H9 (cell line): Measurements from ENCODE around the gene PCNX2. TPM values are rescaled to one million over a fixed set of nuclear protein-coding genes. Genes with fewer than 3 reads are reported as not detected.

Experiments
- DNase-seq: peaks from one replicate; pipeline ENCODE4 v3.0.0-alpha.2; 2017
- H2AFZ ChIP-seq: one replicate; pipeline ENCODE4 v1.6.1; 2013; ENCODE audit warnings: mild to moderate bottlenecking, low read length, control low read depth, moderate library complexity
- H2AK5ac ChIP-seq: 2 replicates; pipeline ENCODE4 v1.6.1; 2013; ENCODE audit warnings: low read length, control low read depth, mixed read lengths; ENCODE audit not compliant: insufficient read length
- H2BK120ac ChIP-seq: one replicate; pipeline ENCODE4 v1.6.1; 2013; ENCODE audit warnings: low read depth, mild to moderate bottlenecking, low read length, control low read depth, inconsistent platforms; ENCODE audit not compliant: poor library complexity, severe bottlenecking
- H2BK12ac ChIP-seq: 2 replicates; pipeline ENCODE4 v1.6.1; 2013; ENCODE audit warnings: low read length, control low read depth, mixed read lengths, low read depth; ENCODE audit not compliant: insufficient read length
- H2BK15ac ChIP-seq: 2 replicates; pipeline ENCODE4 v1.6.1; 2013; ENCODE audit warnings: low read depth, low read length, control low read depth
- H2BK20ac ChIP-seq: one replicate; pipeline ENCODE4 v1.6.1; 2013; ENCODE audit warnings: low read depth, mild to moderate bottlenecking, low read length, control low read depth, inconsistent platforms; ENCODE audit not compliant: poor library complexity, severe bottlenecking
- H2BK5ac ChIP-seq: 2 replicates; pipeline ENCODE4 v1.6.1; 2013; ENCODE audit warnings: low read length, control low read depth, mixed read lengths; ENCODE audit not compliant: insufficient read length
- H3K14ac ChIP-seq: 2 replicates; pipeline ENCODE4 v1.6.1; 2013; ENCODE audit warnings: low read length, control low read depth; ENCODE audit not compliant: insufficient read depth
- H3K18ac ChIP-seq: 2 replicates; pipeline ENCODE4 v1.6.1; 2013; ENCODE audit warnings: low read depth, mild to moderate bottlenecking, mixed read lengths, low read length, control low read depth; ENCODE audit not compliant: insufficient read length
- H3K23ac ChIP-seq: 2 replicates; pipeline ENCODE4 v1.6.1; 2013; ENCODE audit warnings: low read length, control low read depth, mixed read lengths, low read depth; ENCODE audit not compliant: insufficient read length
- H3K23me2 ChIP-seq: 2 replicates; pipeline ENCODE4 v1.6.1; 2013; ENCODE audit warnings: low read depth, mild to moderate bottlenecking, mixed read lengths, low read length, control low read depth; ENCODE audit not compliant: insufficient read length, poor library complexity, severe bottlenecking
- H3K27ac ChIP-seq: 2 replicates; pipeline ENCODE4 v1.5.1; 2013; ENCODE audit warnings: low read length, control low read depth, mixed read lengths, low read depth; ENCODE audit not compliant: insufficient read length
- H3K27me3 ChIP-seq: 2 replicates; pipeline ENCODE4 v1.6.1; 2013; ENCODE audit warnings: low read length, control low read depth, inconsistent platforms; ENCODE audit not compliant: insufficient read depth
- H3K4ac ChIP-seq: 2 replicates; pipeline ENCODE4 v1.6.1; 2013; ENCODE audit warnings: low read depth, mild to moderate bottlenecking, control low read depth, inconsistent platforms, low read length, moderate library complexity
- H3K4me1 ChIP-seq: 2 replicates; pipeline ENCODE4 v1.6.1; 2013; ENCODE audit warnings: low read length, control low read depth, inconsistent platforms; ENCODE audit not compliant: insufficient read depth
- H3K4me2 ChIP-seq: 2 replicates; pipeline ENCODE4 v1.6.1; 2013; ENCODE audit warnings: low read length, control low read depth, mixed read lengths; ENCODE audit not compliant: insufficient read length, insufficient read depth
- H3K56ac ChIP-seq: 2 replicates; pipeline ENCODE4 v1.6.1; 2013; ENCODE audit warnings: low read depth, mild to moderate bottlenecking, mixed read lengths, low read length, control low read depth; ENCODE audit not compliant: insufficient read length
- H3K79me1 ChIP-seq: 2 replicates; pipeline ENCODE4 v1.6.1; 2013; ENCODE audit warnings: low read depth, mild to moderate bottlenecking, moderate library complexity, low read length, control low read depth, inconsistent platforms; ENCODE audit not compliant: insufficient read depth, poor library complexity, severe bottlenecking
- H3K79me2 ChIP-seq: 2 replicates; pipeline ENCODE4 v1.6.1; 2013; ENCODE audit warnings: low read length, control low read depth, inconsistent platforms; ENCODE audit not compliant: insufficient read depth
- H3K9ac ChIP-seq: 2 replicates; pipeline ENCODE4 v1.6.1; 2013; ENCODE audit warnings: low read length, control low read depth, mixed read lengths; ENCODE audit not compliant: insufficient read length; ENCODE audit errors: extremely low read depth
- H3K9me3 ChIP-seq: one replicate; pipeline ENCODE4 v1.6.1; 2013; ENCODE audit warnings: low read depth, low read length, inconsistent platforms; ENCODE audit not compliant: control insufficient read depth
- H3T11ph ChIP-seq: one replicate; pipeline ENCODE4 v1.6.1; 2013; ENCODE audit warnings: mild to moderate bottlenecking, low read length, control low read depth, inconsistent platforms
- H4K20me1 ChIP-seq: one replicate; pipeline ENCODE4 v1.6.1; 2013; ENCODE audit not compliant: control insufficient read depth, insufficient read length, insufficient read depth
- H4K5ac ChIP-seq: 2 replicates; pipeline ENCODE4 v1.6.1; 2013; ENCODE audit warnings: low read depth, mild to moderate bottlenecking, mixed read lengths, low read length, control low read depth; ENCODE audit not compliant: insufficient read length
- H4K8ac ChIP-seq: replicated peaks from 2 replicates; pipeline ENCODE4 v1.6.1; 2013; ENCODE audit warnings: low read length, control low read depth, mixed read lengths, low read depth; ENCODE audit not compliant: insufficient read length
- H4K91ac ChIP-seq: 2 replicates; pipeline ENCODE4 v1.6.1; 2013; ENCODE audit warnings: low read depth, mild to moderate bottlenecking, moderate library complexity, mixed read lengths, low read length, control low read depth; ENCODE audit not compliant: insufficient read length
- H3K27ac Mint-ChIP-seq, 3 experiments: 2 replicates in 2 of 3; 3 replicates in 1 of 3; pipeline ENCODE4 v1.8.0; 2020 to 2021; ENCODE audit warnings: mixed read lengths in 3 of 3, mild to moderate bottlenecking in 1 of 3, moderate library complexity in 1 of 3
- H3K27me3 Mint-ChIP-seq: 2 replicates; pipeline ENCODE4 v1.8.0; 2021; ENCODE audit warnings: low read depth, mild to moderate bottlenecking, moderate library complexity, mixed read lengths
- H3K36me3 Mint-ChIP-seq, 3 experiments: 2 replicates in 2 of 3; 3 replicates in 1 of 3; pipeline ENCODE4 v1.8.0; 2020 to 2021; ENCODE audit warnings: low read depth in 3 of 3, mixed read lengths in 3 of 3; ENCODE audit not compliant: insufficient read depth in 1 of 3
- H3K4me1 Mint-ChIP-seq, 2 experiments: 2 replicates each; pipeline ENCODE4 v1.8.0; 2020; ENCODE audit warnings: mixed read lengths in 2 of 2
- H3K4me3 Mint-ChIP-seq, 2 experiments: 2 replicates in 1 of 2; 3 replicates in 1 of 2; pipeline ENCODE4 v1.8.0; 2020 to 2021; ENCODE audit warnings: mild to moderate bottlenecking in 2 of 2, mixed read lengths in 2 of 2, moderate library complexity in 1 of 2
- H3K9me3 Mint-ChIP-seq, 2 experiments: 2 replicates in 1 of 2; 3 replicates in 1 of 2; pipeline ENCODE4 v1.8.0; 2020; ENCODE audit warnings: mild to moderate bottlenecking in 2 of 2, mixed read lengths in 2 of 2, moderate library complexity in 1 of 2
- CTCF ChIP-seq: fragments of 200-600 bp; sonication (generic); conservative IDR thresholded peaks from 3 replicates; pipeline ENCODE4 v1.8.0; 2021; ENCODE audit warnings: antibody characterized with exemption, mild to moderate bottlenecking
- WGBS: extraction: QIAGEN DNeasy Blood & Tissue Kit; methylation state at CpG from one replicate; pipeline ENCODE4 v1.1.7; 2013; ENCODE audit warnings: missing lambda C conversion rate, low lambda C conversion rate, mixed read lengths; ENCODE audit not compliant: insufficient read length; ENCODE audit errors: extremely low coverage; 5-methylcytosine and 5-hydroxymethylcytosine counted together
- total RNA-seq: library from RNA; stranded (reverse); gene quantifications from 2 replicates; pipeline ENCODE4 v1.2.1, GENCODE V29; 2021

PCNX2 gene
- total RNA-seq, 1 experiment from 2014 or later = 45.1 TPM

- no peak overlapping the region for H3K23ac ChIP-seq
- no peak overlapping the region for H3K4me2 ChIP-seq
- WGBS = no CpG with 5 or more reads among the region's 6 CpGs
These were observed 316.0 kb downstream of the PCNX2 start for GRCh38 chr1:232979558-232979957.

More at GRCh38 chr1:232979558-232979957, 316.0 kb downstream of the PCNX2 start:
- Histone ChIP-seq H4K91ac (no peak overlapping the region), H3K79me1 (no peaks in the 10 kb centered on the region), H4K5ac (no peak overlapping the region), H3K9me3 (no peaks in the 10 kb centered on the region), H3K4ac (no peak overlapping the region), H2BK120ac (no peak overlapping the region), H3K14ac (no peak overlapping the region), H3K56ac (no peak overlapping the region), H2AK5ac (no peak overlapping the region), H2BK5ac (no peak overlapping the region), H2BK20ac (no peak overlapping the region), H3K4me1 (no peaks in the 10 kb centered on the region), H3K27ac (no peak overlapping the region), H4K20me1 (no peaks in the 10 kb centered on the region), H3T11ph (no peak overlapping the region), H3K18ac (no peak overlapping the region), H2BK15ac (no peak overlapping the region), H3K9ac (no peak overlapping the region), H2BK12ac (no peak overlapping the region), H2AFZ (no peak overlapping the region), H4K8ac (no peak overlapping the region), H3K27me3 (no peaks in the 10 kb centered on the region), H3K23me2 (no peaks in the 10 kb centered on the region), H3K79me2 (no peaks in the 10 kb centered on the region)
- peaks cover 2% of the 10 kb centered on the region; the same call in 1 of the 2 replicates for H3K27me3 Mint-ChIP-seq
- peaks cover 8 to 10% of the 10 kb centered on the region in 2 experiments for H3K4me1 Mint-ChIP-seq
- H3K27ac Mint-ChIP-seq = 0 out of 7 replicates have a peak overlapping the region, but pooled peaks of 1 of the 3 experiments have one; percentile 18
- H3K4me3 Mint-ChIP-seq = no peak overlapping the region
- H3K36me3 Mint-ChIP-seq = peaks cover 12 to 41% (median 39%) of the 10 kb centered on the region in 3 experiments
- DNase-seq = no peak
- no peaks in the 10 kb centered on the region for H3K9me3 Mint-ChIP-seq
- TF ChIP-seq CTCF = no peak
